ENCODE data around the gene WLS. TPM values are rescaled to one million over a fixed set of nuclear protein-coding genes. Genes with fewer than 3 reads are reported as not detected.

WLS gene
- total RNA-seq, 1 donor from 2014 or later = 99.6 TPM

DNA sequence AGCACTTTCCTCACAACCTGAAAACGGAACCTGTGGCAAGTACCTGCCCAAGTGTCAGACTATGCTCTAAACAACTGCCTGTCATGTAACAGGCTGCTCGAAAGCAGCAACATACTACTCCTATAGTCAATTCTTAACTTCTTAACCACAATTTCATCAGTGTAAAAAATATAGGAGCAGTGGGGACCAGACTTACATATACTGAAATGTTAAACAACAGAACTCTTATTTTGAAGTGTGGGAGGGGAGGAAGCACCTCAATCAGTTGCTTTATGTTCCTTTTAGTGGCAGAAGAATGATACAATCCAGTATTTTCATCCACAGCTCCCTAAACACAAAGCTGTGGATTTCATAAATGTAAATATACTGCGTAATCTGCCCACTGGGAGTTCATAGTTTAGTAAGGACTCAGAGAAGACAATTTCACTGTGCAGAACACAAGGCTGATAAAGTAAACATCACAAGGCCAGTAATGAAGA is 44.2 kb downstream of the WLS start:
- Mint-ChIP-seq H3K27me3 (ENCODE audit: unreplicated experiment) (peaks cover 4% of the 10 kb centered on the region), H3K4me1 (ENCODE audit: unreplicated experiment) (peaks cover 19% of the 10 kb centered on the region), H3K27ac (ENCODE audit: unreplicated experiment) (peak overlapping the region; percentile 58), H3K4me3 (ENCODE audit: unreplicated experiment) (no peak overlapping the region), H3K36me3 (ENCODE audit: low read depth, unreplicated experiment) (peaks cover 20% of the 10 kb centered on the region), H3K9me3 (ENCODE audit: unreplicated experiment) (no peaks in the 10 kb centered on the region)
- DNase-seq (ENCODE audit: low spot score) = no peak
- TF ChIP-seq, protein P1, sequence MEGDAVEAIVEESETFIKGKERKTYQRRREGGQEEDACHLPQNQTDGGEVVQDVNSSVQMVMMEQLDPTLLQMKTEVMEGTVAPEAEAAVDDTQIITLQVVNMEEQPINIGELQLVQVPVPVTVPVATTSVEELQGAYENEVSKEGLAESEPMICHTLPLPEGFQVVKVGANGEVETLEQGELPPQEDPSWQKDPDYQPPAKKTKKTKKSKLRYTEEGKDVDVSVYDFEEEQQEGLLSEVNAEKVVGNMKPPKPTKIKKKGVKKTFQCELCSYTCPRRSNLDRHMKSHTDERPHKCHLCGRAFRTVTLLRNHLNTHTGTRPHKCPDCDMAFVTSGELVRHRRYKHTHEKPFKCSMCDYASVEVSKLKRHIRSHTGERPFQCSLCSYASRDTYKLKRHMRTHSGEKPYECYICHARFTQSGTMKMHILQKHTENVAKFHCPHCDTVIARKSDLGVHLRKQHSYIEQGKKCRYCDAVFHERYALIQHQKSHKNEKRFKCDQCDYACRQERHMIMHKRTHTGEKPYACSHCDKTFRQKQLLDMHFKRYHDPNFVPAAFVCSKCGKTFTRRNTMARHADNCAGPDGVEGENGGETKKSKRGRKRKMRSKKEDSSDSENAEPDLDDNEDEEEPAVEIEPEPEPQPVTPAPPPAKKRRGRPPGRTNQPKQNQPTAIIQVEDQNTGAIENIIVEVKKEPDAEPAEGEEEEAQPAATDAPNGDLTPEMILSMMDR (IDR thresholded peaks at IDR 0.05; ENCODE audit: unreplicated experiment) = no peak

DNA sequence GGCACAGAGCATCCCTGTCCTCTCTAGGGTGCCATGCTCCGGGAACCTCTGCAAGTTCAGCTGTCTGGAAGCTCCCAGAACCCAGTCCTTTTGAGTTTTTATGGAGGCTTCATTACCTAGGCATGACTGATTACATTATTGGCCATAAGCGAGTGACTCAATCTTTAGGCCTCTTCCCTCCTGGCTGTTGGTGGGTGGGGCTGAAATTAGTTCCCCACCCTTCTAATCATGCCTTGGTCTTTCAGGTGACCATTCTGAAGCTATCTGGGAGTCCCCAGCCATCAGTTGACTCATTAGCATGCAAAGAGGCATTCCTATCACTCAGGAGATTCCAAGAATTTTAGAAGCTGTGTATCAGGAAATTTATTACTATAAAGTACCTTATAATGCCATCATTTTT is 46.6 kb downstream of the WLS start:
- H3K4me1 Mint-ChIP-seq (ENCODE audit: unreplicated experiment) = peaks cover 19% of the 10 kb centered on the region
- no peak for DNase-seq (ENCODE audit: low spot score)
- peaks cover 4% of the 10 kb centered on the region for H3K27me3 Mint-ChIP-seq (ENCODE audit: unreplicated experiment)
- no peak overlapping the region for H3K27ac Mint-ChIP-seq (ENCODE audit: unreplicated experiment)
- no peak overlapping the region for H3K4me3 Mint-ChIP-seq (ENCODE audit: unreplicated experiment)
- TF ChIP-seq, protein P1 (IDR thresholded peaks at IDR 0.05; ENCODE audit: unreplicated experiment) = no peak
- H3K36me3 Mint-ChIP-seq (ENCODE audit: low read depth, unreplicated experiment) = peaks cover 6% of the 10 kb centered on the region
- H3K9me3 Mint-ChIP-seq (ENCODE audit: unreplicated experiment) = no peaks in the 10 kb centered on the region

DNA sequence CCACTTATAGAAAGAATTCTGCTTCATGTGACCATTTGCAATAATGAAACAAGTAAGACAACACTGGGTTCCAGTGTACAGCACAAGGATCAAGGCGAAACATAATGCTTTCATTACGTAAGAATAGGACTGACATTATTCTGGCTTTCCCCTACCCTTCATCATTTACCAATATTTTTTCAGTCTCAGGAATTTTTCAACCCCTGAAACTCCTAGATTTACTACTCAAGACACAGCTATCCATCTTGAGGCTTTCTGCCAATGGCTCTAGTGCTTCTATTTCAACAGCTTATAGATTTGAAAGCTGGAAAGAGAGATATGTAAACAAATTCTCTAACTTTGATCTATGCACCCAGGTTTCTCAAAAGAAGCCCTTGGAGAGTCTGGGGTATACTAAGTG is 48.4 kb downstream of the WLS start:
- H3K36me3 Mint-ChIP-seq (ENCODE audit: low read depth, unreplicated experiment) = no peaks in the 10 kb centered on the region
- H3K4me1 Mint-ChIP-seq (ENCODE audit: unreplicated experiment) = peaks cover 12% of the 10 kb centered on the region
- no peak overlapping the region for H3K27ac Mint-ChIP-seq (ENCODE audit: unreplicated experiment)
- peaks cover 4% of the 10 kb centered on the region for H3K27me3 Mint-ChIP-seq (ENCODE audit: unreplicated experiment)
- no peak for DNase-seq (ENCODE audit: low spot score)
- H3K9me3 Mint-ChIP-seq (ENCODE audit: unreplicated experiment) = no peaks in the 10 kb centered on the region
- no peak overlapping the region for H3K4me3 Mint-ChIP-seq (ENCODE audit: unreplicated experiment)
- TF ChIP-seq, protein P1 (IDR thresholded peaks at IDR 0.05; ENCODE audit: unreplicated experiment) = no peak

DNA sequence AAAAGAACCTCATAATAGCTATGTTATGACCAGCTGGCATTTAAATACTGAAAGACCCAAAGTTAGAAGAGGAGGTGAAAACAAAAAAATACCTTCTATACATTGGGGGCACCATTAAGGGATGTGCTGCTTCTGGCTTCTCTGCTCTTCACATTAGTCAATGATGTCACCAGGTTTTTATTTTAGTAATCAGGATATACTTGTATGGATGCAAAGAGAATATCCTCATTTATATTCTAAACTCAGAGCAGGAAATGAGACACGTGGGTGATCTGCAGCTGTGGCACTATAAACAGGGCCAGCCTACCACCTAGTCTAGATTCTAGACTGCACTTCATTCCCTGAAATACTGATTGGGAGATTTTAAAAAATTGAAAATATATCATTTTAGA is 51.2 kb downstream of the WLS start:
- Mint-ChIP-seq H3K27me3 (ENCODE audit: unreplicated experiment) (peaks cover 1% of the 10 kb centered on the region), H3K9me3 (ENCODE audit: unreplicated experiment) (no peaks in the 10 kb centered on the region), H3K4me1 (ENCODE audit: unreplicated experiment) (peaks cover 6% of the 10 kb centered on the region), H3K27ac (ENCODE audit: unreplicated experiment) (no peak overlapping the region), H3K4me3 (ENCODE audit: unreplicated experiment) (no peak overlapping the region), H3K36me3 (ENCODE audit: low read depth, unreplicated experiment) (no peaks in the 10 kb centered on the region)
- no peak for DNase-seq (ENCODE audit: low spot score)
- TF ChIP-seq, protein P1 (IDR thresholded peaks at IDR 0.05; ENCODE audit: unreplicated experiment) = no peak

DNA sequence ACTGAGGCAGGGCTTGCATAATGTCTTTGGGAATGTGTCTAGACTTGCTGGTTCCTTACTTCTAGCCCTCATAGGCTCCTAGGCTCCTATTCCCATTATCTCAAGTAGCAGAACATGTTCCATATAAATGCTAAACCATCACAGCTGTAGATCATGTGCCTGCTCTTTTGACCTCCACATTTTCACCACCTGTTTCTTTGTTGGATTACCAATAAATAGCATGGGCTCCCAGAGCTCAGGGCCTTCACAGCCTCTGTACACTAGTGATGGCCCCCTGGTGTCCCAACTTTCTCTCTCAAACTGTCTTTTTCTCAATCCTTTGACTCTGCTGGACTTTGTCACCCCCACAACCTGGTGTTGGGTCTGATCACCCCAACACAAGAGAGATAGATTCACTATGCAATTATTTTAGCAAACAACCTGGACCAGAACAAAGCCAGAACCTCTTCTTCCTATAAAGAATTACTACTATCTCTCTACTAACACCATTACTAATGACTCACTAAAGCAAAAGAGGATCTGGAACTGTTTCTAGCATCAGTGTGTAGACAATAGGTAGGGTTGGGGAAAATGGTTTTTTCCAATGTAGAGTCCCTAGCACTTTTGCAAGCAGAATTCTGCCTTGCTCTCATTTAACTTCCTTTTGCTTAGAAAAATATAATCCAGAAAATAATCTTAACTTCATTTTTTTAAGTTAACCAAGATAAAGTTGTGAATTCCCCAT is 51.7 kb downstream of the WLS start:
- H3K9me3 Mint-ChIP-seq (ENCODE audit: unreplicated experiment) = no peaks in the 10 kb centered on the region
- H3K4me3 Mint-ChIP-seq (ENCODE audit: unreplicated experiment) = no peak overlapping the region
- DNase-seq (ENCODE audit: low spot score) = no peak
- peaks cover 1% of the 10 kb centered on the region for H3K27me3 Mint-ChIP-seq (ENCODE audit: unreplicated experiment)
- H3K4me1 Mint-ChIP-seq (ENCODE audit: unreplicated experiment) = peaks cover 8% of the 10 kb centered on the region
- no peaks in the 10 kb centered on the region for H3K36me3 Mint-ChIP-seq (ENCODE audit: low read depth, unreplicated experiment)
- TF ChIP-seq, protein P1 (IDR thresholded peaks at IDR 0.05; ENCODE audit: unreplicated experiment) = no peak
- H3K27ac Mint-ChIP-seq (ENCODE audit: unreplicated experiment) = no peak overlapping the region

Data from endothelial cell (in vitro differentiated cells).